Body of pancreas (tissue), 4 donors: Measurements from ENCODE around the gene DSP. TPM values are rescaled to one million over a fixed set of nuclear protein-coding genes. Genes with fewer than 3 reads are reported as not detected.

Experiments used
- ATAC-seq: fragments of 150-250 bp; one replicate; pipeline ENCODE4 v1.9.1; 2016
- DNase-seq, 4 donors: peaks; one replicate each; pipeline ENCODE4 v3.0.0-alpha.2; 2019
- H3K27ac ChIP-seq, 4 donors: fragments of 200-600 bp; sonication (generic); 1 replicate in 3 of 4; 2 replicates in 1 of 4; pipeline versions ENCODE4 v1.5.1 to v1.6.1; 2016 to 2019; ENCODE audit warnings: mild to moderate bottlenecking in 1 of 4, mixed read lengths in 1 of 4, moderate library complexity in 1 of 4
- H3K27me3 ChIP-seq, 2 donors: fragments of 200-600 bp; sonication (generic); one replicate each; pipeline ENCODE4 v1.6.0; 2016; ENCODE audit warnings: mild to moderate bottlenecking in 1 of 2
- H3K36me3 ChIP-seq, 2 donors: fragments of 200-600 bp; sonication (generic); replicated peaks in 1 of 2; 2 replicates each; pipeline ENCODE4 v1.5.1; 2016; ENCODE audit warnings: low read depth in 2 of 2; ENCODE audit not compliant: insufficient read depth in 1 of 2
- H3K4me1 ChIP-seq: fragments of 200-600 bp; sonication (generic); one replicate; pipeline ENCODE4 v1.6.0; 2016
- H3K4me3 ChIP-seq, 2 donors: fragments of 200-600 bp; sonication (generic); 1 replicate in 1 of 2; 2 replicates in 1 of 2; pipeline ENCODE4 v1.5.1; 2016 to 2019
- H3K9me3 ChIP-seq, 3 donors: fragments of 200-600 bp; sonication (generic); 1 replicate in 2 of 3; 2 replicates in 1 of 3; pipeline ENCODE4 v1.5.1; 2016
- CTCF ChIP-seq, 7 experiments: fragments of 450-650 bp in 4 of 7; fragments of 200-600 bp in 3 of 7; sonication (generic) in 3 of 7; IDR thresholded peaks; one replicate each; pipeline ENCODE4 v1.5.1; 2016 to 2019; ENCODE audit warnings: antibody characterized with exemption in 7 of 7
- POLR2A ChIP-seq, 3 donors: fragments of 450-650 bp; IDR thresholded peaks; one replicate each; pipeline ENCODE4 v1.6.1; 2016; ENCODE audit warnings: antibody characterized with exemption in 3 of 3, mild to moderate bottlenecking in 2 of 3
- WGBS, 2 donors: methylation state at CpG; one replicate each; pipeline ENCODE4 v1.1.5; 2017; 5-methylcytosine and 5-hydroxymethylcytosine counted together
- intact Hi-C: fragments of 100-400 bp; cut with DNase I; formaldehyde crosslinking; loops from one replicate; pipeline ENCODE4 v1.15.1; 2023
- total RNA-seq, 2 donors: library from RNA; depleted of rRNA; stranded (reverse); fragments of >200 nt; gene quantifications; one replicate each; pipeline ENCODE4 v1.1.0, GENCODE V29; 2016

The DSP gene
- total RNA-seq, 2 donors from 2014 or later: 85.0 to 127 TPM

- no peak for TF ChIP-seq POLR2A (IDR thresholded peaks at IDR 0.05)
- TF ChIP-seq CTCF (IDR thresholded peaks at IDR 0.05): no peak
- H3K27me3 ChIP-seq: no peaks in the 10 kb centered on the region
- no peaks in the 10 kb centered on the region for H3K36me3 ChIP-seq
- H3K9me3 ChIP-seq: no peaks in the 10 kb centered on the region
- no peak for ATAC-seq
- peaks cover 4% of the 10 kb centered on the region for H3K4me1 ChIP-seq
- WGBS, 2 donors: 78 to 86% methylated on average over 10 of the region's 10 CpGs
- intact Hi-C loops: no loop called here
- DNase-seq: no peak
- no peak overlapping the region for H3K27ac ChIP-seq
- H3K4me3 ChIP-seq: no peak overlapping the region
Measured at GRCh38 chr6:7500752-7501282, 40.7 kb upstream of the DSP start.

- DNase-seq: no peak
- H3K4me1 ChIP-seq: peaks cover 4% of the 10 kb centered on the region
- ATAC-seq: peak; percentile 12
- H3K4me3 ChIP-seq: no peak overlapping the region
- no peak for TF ChIP-seq POLR2A (IDR thresholded peaks at IDR 0.05)
- no peak for TF ChIP-seq CTCF (IDR thresholded peaks at IDR 0.05)
- no peaks in the 10 kb centered on the region for H3K36me3 ChIP-seq
- WGBS, 2 donors: 87 to 88% methylated on average over 10 to 11 of the region's 11 CpGs
- no peaks in the 10 kb centered on the region for H3K27me3 ChIP-seq
- intact Hi-C loops: no loop called here
- H3K27ac ChIP-seq: no peak overlapping the region
- H3K9me3 ChIP-seq: no peaks in the 10 kb centered on the region
Measured at GRCh38 chr6:7502743-7503142, 38.7 kb upstream of the DSP start.

GRCh38 chr6:7504041-7504440, 37.4 kb upstream of the DSP start:
- TF ChIP-seq POLR2A (IDR thresholded peaks at IDR 0.05) (no peak), CTCF (IDR thresholded peaks at IDR 0.05) (no peak)
- H3K27me3 ChIP-seq: no peaks in the 10 kb centered on the region
- intact Hi-C loops: no loop called here
- H3K9me3 ChIP-seq: no peaks in the 10 kb centered on the region
- 83 to 87% methylated on average over 6 of the region's 6 CpGs for WGBS, 2 donors
- H3K27ac ChIP-seq: no peak overlapping the region
- peaks cover 4% of the 10 kb centered on the region for H3K4me1 ChIP-seq
- H3K4me3 ChIP-seq: no peak overlapping the region
- no peaks in the 10 kb centered on the region for H3K36me3 ChIP-seq
- ATAC-seq: no peak
- no peak for DNase-seq

GRCh38 chr6:7505189-7505699, 36.2 kb upstream of the DSP start:
- no peaks in the 10 kb centered on the region for H3K27me3 ChIP-seq
- no peaks in the 10 kb centered on the region for H3K9me3 ChIP-seq
- ATAC-seq (peak; percentile 71), DNase-seq (peak; percentile 24 to 57 (median 40))
- peaks cover 4% of the 10 kb centered on the region for H3K4me1 ChIP-seq
- peak overlapping the region in 3 of 4 donors; percentile 20 to 46 (median 24) for H3K27ac ChIP-seq
- no peaks in the 10 kb centered on the region for H3K36me3 ChIP-seq
- intact Hi-C loops: no loop called here
- TF ChIP-seq POLR2A (IDR thresholded peaks at IDR 0.05) (peak in 1 of 3 donors; percentile 10), CTCF (IDR thresholded peaks at IDR 0.05) (no peak)
- H3K4me3 ChIP-seq: no peak overlapping the region
- 39 to 54% methylated on average over 10 of the region's 10 CpGs for WGBS, 2 donors

- Histone ChIP-seq H3K27ac (no peak overlapping the region), H3K9me3 (no peaks in the 10 kb centered on the region), H3K27me3 (no peaks in the 10 kb centered on the region), H3K4me1 (peaks cover 4% of the 10 kb centered on the region), H3K36me3 (no peaks in the 10 kb centered on the region), H3K4me3 (no peak overlapping the region)
- DNase-seq (no peak), ATAC-seq (no peak)
- intact Hi-C loops: no loop called here
- TF ChIP-seq CTCF (IDR thresholded peaks at IDR 0.05) (no peak), POLR2A (IDR thresholded peaks at IDR 0.05) (no peak)
- WGBS, 2 donors: 89% methylated on average over 6 of the region's 6 CpGs
Measured at GRCh38 chr6:7507600-7507999, 33.9 kb upstream of the DSP start.
